ENCODE measurements around the gene NTRK3.
"Not testable (repeated sequence)": the region's sequence is repeated elsewhere in the genome, so short reads cannot be mapped to it uniquely, and the experiment has no call there.

The NTRK3 gene

DNA sequence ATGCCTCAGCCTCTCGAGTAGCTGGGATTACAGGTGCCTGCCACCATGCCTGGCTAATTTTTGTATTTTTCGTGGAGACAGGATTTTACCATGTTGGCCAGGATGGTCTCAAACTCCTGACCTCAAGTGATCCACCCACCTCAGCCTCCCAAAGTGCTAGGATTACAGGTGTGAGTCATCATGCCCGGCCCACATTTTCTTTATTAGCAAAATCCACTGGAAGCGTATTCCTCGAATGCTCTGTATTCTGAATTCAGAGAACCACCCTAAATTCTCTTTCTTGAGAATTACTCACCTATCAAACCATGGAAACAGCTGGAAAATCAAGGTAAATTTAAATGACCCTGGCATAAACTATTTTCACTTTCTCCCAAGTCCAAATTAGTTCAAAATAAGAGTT lies 223.1 kb downstream of the NTRK3 start:
- DNase-seq (ENCODE audit: low read depth, low spot score): not testable (repeated sequence)

DNA sequence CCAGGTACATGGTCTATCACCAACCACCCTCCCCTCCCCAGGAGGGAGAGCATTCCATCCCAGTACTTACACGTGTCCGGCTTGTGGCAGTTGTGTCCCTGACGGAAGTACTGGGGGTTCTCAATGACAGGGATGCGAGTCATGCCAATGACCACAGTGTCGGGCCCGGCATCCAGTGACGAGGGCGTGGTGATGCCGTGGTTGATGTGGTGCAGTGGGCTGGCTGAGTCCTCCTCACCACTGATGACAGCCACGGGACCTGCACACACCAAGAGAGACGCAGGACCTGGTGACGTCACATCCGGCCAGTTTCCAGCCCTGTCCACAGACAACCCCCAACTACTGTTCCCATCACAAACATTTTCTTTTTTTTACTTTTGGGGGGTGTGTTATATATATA lies 223.8 kb downstream of the NTRK3 start:
- no peak for DNase-seq (ENCODE audit: low read depth, low spot score)

DNA sequence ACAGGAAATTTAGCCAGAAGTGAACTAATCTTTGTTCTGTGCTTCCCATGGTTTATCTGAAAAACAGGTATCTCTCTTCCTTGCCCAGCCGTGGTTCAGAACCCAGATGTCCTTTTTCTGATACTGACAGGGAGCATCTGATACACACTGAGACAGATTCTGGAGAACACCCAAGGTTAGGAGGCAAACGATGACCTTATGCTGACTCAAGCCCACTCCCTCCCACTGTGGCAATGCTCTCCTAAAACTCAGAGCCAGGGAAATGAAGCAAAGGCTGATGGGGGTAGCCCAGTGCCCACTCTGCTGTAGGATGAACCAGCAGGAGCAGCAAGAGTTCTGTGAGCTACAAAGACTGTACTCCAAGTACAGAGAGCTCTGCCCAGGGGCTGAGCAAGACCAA lies 225.1 kb downstream of the NTRK3 start:
- no peak for DNase-seq (ENCODE audit: low read depth, low spot score)

DNA sequence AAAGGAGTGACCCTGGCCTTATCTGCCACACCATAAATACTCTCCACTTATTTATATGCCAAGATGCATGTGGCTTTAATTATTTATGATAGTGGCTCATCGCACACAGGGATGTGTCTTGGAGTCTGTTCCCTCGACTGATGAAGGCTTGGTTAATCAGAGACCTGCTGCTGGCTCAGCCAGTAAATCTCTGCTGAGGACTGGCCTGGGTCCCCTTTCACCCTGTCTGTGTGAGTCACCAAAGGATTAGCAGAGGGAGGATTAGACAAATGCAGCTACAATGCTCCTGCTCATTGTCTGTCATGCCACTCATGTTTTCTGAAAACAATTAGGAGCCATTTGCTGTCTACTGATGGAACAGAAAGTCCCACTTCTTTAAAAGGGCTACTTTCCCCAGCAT lies 226.8 kb downstream of the NTRK3 start:
- DNase-seq (ENCODE audit: low read depth, low spot score): no peak

DNA sequence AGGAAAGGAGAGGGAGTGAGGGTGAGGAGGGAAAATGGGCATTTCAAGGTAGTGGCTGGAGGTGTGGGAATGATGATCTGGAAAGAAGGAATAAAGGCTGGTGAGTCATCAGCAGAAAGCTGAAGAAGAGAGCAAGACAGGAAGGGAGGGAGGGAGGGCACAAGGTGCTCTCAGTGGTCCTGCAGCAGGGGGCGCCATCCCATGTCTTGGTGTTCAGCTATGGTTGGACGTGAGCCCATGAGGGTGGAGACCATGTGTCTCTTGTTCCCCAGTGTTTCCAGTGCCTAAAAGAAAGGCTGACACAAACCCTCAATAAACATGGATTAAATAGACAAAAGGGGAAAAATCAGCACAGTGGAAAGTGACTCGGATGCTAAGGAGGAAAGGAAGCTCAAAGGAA lies 228.5 kb downstream of the NTRK3 start:
- DNase-seq (ENCODE audit: low read depth, low spot score): no peak

DNA sequence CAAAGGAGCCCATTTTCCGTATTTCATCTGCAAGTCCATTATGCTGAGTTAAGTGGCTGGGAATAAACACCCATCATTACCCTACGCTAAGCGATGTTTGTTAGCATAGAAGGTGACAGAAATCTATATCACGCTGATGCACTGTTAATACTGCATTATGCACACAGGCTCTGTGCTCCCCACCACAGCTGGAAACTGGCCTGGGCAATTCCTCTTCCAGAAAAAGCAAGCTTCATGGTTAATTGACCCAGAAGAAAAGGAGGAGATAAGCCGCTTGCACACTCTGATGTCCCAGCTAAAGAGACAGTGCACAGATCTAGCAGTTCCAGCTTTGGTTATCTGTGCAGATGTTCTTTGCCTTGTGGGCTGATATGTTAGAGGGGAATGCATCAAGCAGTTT lies 232.6 kb downstream of the NTRK3 start:
- DNase-seq (ENCODE audit: low read depth, low spot score): no peak

DNA sequence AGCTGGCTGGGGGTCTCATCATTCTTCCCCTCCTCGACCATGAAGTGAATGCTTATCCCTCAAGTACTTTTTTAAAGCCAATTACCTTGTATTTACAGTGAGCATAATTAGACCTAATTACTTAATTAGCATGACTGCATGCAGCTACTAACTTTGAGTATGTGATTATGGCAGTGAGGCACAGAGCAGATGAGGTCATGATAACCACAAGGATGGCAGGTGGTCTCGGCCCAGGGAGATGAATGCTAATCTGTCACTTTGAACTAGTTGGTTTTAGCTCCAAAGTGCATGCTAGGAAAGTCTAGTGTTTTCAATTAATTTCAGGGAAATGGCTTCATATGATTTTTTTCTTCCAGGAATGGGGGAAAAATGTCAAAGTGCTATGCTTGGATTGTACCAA lies 233.8 kb downstream of the NTRK3 start:
- no peak for DNase-seq (ENCODE audit: low read depth, low spot score)

DNA sequence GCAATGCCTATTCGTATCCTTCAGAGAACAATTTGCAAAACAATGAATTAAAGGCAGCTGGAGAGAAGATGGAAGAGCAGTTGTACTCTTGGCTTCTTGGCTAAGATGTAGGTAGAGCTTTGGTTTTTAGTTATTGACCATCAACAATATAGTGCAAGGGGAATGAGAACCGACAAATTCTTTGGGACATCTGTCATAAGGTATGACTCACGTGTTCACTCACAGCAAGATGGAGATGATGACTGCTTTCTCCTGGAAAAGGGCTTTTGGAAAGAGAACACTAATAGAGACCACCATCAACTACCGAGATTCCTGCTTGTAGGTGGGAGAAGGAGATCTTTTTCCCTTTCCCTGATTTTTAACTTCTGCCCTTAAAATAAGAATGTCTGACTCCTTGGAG lies 234.9 kb downstream of the NTRK3 start:
- DNase-seq (ENCODE audit: low read depth, low spot score): no peak

DNA sequence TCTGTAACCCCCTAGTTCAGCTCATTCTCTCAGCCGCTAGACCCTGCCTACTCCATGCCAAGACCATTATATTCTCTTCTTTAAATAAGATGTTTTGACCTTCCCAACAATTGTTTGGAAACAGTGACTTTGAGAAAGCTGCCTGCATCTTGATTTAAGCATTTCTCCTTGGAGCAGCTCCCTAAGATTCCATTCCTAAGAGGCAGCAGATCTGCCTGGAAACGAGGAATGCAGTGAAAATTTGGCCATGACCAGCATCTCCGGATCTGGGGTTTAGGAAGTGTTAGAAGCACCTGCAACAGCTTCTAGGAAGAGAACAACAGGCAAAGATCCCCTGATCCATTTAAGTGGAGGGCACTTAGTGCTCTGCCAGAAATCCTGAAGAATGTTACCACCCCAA lies 235.7 kb downstream of the NTRK3 start:
- no peak for DNase-seq (ENCODE audit: low read depth, low spot score)

DNA sequence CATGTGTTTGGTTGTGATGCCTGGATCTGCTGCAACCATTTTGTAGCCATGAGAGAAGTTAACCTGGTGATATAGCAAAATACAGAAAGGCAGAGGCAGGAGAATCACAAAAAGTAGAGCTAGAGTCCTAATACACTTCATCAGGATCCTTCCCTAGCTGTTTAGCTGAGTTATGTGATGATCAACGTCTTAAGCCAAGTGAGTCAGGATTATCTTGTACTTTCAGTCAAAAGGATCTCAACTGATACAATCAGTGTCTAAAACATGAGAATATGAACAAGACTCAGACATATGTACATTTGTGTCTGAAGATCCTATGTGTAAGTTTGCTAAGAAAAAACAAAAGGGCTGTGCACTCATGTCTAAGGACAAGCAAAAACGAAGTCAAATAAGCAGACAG lies 236.9 kb downstream of the NTRK3 start:
- DNase-seq (ENCODE audit: low read depth, low spot score): no peak

DNA sequence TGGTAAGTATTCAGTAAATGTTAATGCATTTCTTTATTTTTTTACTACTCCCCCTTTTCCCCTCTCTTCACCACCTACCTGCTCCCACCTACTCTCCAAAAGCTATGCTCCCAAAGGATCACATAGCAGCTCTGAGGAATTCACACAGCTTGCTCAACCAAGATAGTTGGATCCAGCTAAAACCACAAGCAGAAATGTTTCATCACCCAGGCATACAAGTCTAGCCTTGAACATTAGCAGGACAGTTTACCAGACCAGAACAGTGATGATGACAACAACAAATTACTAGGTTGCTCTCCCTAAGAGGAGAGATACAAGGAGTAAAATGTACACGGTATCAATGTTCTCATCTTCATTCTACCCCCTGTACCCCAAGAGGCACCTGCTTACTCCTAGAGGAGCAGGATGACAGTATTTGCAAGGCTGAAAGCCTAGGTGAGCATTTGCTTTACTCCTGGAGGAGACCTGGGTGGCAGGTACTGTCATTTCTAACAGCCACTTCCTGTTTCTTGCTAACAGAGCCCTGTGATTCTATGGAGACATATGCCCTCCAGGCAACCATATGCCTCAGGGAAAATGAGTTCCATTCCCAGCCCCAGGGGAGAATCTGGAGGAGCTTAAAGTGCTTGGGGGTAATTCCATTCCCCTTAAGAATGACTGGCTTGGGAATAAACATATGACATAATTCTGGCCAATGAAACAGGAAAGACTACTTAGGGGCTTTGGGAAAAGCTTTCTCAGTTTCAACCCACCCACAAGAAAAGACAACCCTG lies 237.5 kb downstream of the NTRK3 start:
- no peak for DNase-seq (ENCODE audit: low read depth, low spot score)

DNA sequence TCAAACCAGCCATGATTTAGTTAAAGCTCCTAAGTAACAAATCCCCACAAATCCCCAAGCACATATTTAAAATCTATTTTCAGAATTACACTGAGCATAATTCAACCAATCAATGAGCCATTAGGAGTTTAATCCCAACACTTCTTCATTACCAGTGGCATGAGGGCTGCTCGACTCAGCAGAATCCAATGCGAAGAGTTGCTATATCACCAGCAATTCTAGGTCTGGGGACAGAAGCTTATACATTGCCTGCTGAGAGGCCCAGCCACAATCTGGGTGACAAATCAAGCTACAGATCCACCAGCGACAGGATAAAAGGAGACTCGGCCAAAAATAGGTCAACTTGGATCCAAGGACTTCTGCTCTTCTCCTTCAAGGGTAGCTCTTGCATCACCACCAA lies 238.8 kb downstream of the NTRK3 start:
- no peak for DNase-seq (ENCODE audit: low read depth, low spot score)

DNA sequence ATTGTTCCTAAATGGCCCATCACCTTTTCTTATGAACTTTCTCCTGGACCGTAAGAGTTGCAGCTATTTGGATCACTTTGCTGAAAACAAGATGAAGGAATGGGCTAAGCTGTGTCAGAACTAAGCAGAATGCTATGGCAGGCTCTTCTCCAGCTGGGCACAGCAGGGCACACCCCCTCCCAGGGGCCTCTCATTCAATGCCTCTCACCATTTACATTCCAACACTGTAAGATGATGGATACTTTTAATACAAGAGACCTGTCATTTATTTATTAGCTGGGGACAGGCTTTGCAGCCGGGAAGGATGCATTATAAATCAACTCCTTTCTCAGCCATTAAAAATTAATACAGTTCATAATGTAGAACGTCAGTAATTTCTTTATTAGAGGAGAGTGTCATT lies 240.1 kb downstream of the NTRK3 start:
- DNase-seq (ENCODE audit: low read depth, low spot score): no peak

DNA sequence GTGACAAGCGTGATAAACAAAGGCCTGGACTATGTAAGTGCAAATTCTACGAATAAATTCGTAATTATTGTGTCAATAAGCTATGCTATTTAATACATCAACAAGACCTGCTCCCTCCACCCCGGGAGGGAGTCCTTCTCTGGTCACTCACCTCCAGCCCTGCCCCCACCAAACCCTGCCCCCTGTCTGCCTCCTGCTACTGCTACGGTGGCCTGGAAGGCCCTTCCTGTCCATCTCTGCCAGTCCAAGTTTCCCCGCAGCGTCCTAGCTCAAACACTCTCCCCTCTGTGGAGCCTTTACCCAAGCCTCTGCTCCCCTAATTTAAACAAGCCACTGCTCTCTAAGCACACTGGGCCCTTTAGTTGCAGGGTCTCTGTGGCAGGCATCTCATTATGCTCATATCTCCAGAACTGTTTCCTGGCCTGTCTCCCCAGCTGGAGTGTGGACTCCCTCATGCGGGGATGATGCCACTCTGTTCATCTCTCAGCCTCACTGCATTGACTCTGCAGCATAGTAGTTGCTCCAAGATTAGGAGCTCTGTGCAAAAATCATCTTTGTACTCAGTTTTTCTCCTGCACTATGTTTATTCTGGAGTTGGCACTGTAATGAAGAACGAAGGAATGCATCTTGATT lies 241.2 kb downstream of the NTRK3 start:
- no peak for DNase-seq (ENCODE audit: low read depth, low spot score)

DNA sequence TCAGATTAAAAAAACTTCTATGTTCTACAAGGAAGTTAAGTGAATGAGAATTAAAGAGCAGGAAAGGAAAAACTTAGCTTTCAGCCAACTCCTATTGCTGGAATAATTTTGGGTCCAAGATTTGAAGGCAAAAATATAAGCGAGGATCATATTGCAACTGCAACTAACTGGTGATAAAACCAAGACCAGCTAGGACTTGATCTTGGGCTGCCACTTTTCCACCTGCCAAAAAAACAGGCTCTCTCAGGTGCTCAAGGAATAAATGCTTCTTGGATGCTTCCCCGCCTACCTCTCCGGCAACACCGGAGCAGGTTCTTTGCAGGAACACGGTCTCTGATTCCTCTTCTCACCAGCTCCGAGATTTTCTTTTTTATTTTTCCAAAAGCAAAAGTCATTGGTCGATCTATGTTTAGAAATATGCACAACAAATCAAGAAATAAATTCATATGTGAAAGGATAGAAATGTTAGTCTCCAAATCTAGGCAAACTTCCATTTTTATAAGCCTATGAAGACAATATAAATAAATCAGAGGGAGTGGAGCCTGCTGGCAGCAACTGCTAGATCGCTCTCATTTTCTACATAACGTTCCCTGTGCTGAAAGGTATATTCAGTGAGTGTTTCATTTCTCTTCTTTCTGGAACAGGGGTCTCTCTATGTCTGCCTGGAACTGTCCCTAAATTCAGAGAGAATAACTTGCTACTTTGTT lies 241.9 kb downstream of the NTRK3 start:
- DNase-seq (ENCODE audit: low read depth, low spot score): no peak

DNA sequence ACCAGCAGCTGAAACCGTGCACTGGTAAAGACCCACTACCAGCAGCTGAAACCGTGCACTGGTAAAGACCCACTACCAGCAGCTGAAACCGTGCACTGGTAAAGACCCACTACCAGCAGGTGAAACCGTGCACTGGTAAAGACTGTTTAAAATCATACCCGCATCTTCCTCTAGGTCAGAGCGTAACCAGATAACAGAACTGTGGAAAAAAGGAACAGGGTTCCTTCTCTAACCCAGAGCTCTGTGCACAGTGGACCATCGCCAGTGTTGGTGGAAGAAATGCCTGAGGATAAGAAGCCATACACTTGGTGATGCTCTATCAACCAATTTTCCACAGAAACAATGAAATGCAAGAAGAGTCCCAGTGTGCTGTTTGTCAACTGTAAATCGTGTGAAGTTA lies 243.4 kb downstream of the NTRK3 start:
- DNase-seq (ENCODE audit: low read depth, low spot score): no peak

DNA sequence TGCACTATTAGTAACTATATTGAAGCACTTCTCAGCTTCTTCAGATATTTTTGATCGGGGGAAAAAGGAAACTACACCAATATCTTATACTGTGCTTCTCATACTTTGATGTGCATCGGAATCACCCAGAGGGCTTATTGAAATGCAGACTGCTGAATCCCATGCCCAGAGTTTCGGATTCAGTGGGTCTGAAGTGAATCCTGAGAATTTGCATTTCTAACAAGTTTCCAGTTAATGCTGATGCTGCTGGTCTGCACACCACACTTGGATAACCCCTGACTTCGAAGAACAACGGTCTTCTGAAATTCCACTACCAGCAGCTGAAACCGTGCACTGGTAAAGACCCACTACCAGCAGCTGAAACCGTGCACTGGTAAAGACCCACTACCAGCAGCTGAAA lies 243.9 kb downstream of the NTRK3 start:
- no peak for DNase-seq (ENCODE audit: low read depth, low spot score)

DNA sequence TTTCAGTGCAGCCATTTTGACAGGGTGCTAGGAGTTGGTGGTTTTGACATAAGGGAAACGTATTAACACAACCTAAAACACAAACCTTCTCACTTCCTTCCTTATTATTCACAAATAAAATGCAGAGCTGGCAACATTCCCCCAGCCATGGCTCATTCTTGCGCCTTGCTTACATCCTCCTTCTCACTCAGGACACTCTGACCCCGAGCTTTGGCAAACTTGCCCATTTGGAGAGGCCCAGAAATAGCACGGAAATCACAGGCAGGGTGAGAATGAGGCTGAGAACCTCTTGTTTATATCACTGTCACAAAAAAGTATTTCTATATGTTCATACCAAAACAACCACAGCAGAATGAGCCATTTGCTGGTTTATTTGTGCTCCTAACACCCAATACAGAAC lies 244.3 kb downstream of the NTRK3 start:
- no peak for DNase-seq (ENCODE audit: low read depth, low spot score)

DNA sequence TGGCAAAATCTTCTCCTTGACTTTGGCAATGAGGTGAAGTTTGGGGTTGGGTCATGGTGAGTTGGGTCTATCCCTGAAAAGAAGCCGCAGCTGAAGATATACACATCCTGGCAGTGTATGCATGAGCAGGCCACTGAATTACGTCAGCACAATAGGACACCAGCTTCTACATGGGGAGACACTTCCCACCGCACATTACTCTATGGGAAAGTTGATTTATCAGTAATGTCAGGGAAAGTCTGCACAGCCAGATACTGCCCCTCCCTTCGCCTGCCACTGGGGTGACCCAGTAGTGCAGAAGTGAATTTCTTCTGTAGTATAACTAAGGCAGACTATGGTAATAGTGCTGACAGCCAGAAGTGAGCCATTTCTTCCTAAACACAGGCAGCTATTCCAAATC lies 245.0 kb downstream of the NTRK3 start:
- no peak for DNase-seq (ENCODE audit: low read depth, low spot score)

DNA sequence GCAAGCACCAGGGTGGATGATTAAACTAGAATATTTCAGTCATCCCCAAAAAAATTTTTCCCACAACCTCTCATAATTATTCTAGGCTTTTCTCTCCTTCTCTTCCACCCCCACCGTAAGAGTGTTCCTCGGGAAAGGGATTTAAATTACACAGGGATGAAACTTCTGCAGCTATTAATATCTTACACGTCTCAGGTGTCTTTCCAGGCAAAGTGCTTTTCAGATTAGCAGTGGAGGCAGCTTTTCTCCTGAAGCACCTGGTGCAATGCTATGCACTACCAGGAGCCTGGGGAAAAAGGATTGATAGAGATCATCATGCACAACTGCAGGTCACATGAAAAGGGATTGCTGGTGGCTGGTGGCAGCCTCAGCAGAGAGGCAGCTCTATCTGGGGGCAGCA lies 250.4 kb downstream of the NTRK3 start:
- no peak for DNase-seq (ENCODE audit: low read depth, low spot score)

DNA sequence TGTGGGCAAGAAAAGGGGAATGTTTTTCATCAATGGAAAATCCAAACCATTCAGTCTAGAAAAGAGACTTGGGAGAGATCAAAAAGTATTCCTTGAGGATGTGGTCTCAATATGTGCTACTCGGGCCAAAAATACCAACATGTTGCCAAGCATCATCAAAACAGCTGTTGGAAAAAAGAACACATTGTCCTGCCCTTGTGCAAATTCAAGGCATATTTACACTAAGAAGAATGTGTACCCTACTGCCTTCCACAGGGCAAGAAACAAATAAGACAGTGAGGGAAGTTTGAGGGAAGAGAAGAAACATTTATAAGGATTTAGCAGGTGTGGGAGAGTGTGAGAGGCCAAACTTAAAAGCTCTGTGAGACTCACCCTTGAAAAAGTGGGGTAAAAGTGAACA lies 252.1 kb downstream of the NTRK3 start:
- DNase-seq (ENCODE audit: low read depth, low spot score): no peak

DNA sequence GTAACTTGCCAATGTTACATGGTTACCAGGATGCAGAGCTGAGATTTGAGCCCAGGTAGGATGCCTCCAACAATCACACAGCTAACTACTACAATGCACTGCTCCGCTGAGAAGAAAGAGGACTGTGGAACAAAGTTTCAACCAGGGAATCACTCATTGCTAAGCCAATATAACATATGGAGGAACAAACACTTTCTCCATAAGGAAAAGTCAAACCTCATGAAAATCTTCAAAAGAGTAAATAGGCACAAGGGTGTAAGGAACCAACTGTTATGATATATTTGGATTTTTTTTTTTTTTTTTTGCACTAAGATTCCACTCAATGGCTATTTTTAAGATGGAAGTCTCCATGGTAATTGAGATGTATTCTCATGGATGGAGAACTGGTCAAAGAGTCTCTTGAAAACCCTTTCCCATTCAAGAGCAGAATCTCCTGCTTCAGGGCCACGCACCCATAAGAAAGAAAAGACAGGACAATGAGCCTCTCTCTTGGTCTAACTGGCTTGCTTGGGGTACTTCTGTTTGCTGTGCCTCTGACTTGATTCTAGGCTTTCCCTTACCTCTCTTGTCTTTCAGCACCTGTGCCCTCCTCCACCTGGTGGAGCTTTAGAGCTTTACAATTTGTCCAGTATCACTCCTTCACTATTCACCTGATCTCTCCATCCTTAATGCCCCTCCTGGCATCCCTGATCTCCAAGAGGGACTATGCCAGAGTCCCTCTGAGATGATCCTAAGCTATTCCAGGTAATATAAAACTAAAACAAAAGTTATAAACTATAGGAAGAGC lies 252.8 kb downstream of the NTRK3 start:
- no peak for DNase-seq (ENCODE audit: low read depth, low spot score)

Measured in activated naive CD8-positive, alpha-beta T cell treated with anti-CD3 and anti-CD28 coated beads, Interleukin-2, amount 50 U/mL, for 16 hours (primary cell).